Central memory CD4-positive, alpha-beta T cell (primary cell): ENCODE data around the gene UBE2K.
A peak's percentile ranks its signal among the peaks of the same experiment; 100 is the strongest.
"Not testable (repeated sequence)": the region's sequence is repeated elsewhere in the genome, so short reads cannot be mapped to it uniquely, and the experiment has no call there.

Experiments
- DNase-seq: peaks from one replicate; pipeline ENCODE4 v3.0.0; 2022
- total RNA-seq, 3 experiments: gene quantifications; one replicate each; lab custom pipeline; 2026; lab: John Stamatoyannopoulos, UW

The UBE2K gene
- 51.7 to 98.2 (median 71.6) reads per million in 3 experiments for total RNA-seq

- DNase-seq: peak; percentile 90
These were observed at the start of gene UBE2K for GRCh38 chr4:39697740-39698423. UBE2K (plus strand) TSS chr4:39698136; CDS start chr4:39698328, 192 bp downstream.

- no peak for DNase-seq
These were observed 49.7 kb upstream of the UBE2K start for GRCh38 chr4:39648213-39648612.

- DNase-seq: no peak
These were observed 48.9 kb upstream of the UBE2K start for GRCh38 chr4:39648827-39649558.

GRCh38 chr4:39649639-39650265 is 48.2 kb upstream of the UBE2K start:
- DNase-seq: no peak

GRCh38 chr4:39651586-39651985 is 46.4 kb upstream of the UBE2K start:
- not testable (repeated sequence) for DNase-seq

- no peak for DNase-seq
These were observed 42.7 kb upstream of the UBE2K start for GRCh38 chr4:39655211-39655610.

- DNase-seq: no peak
These were observed 42.1 kb upstream of the UBE2K start for GRCh38 chr4:39655876-39656275.

- DNase-seq: not testable (repeated sequence)
These were observed 41.3 kb upstream of the UBE2K start for GRCh38 chr4:39656638-39657037.

GRCh38 chr4:39657465-39657864 is 40.5 kb upstream of the UBE2K start:
- no peak for DNase-seq

- DNase-seq: no peak
These were observed 39.2 kb upstream of the UBE2K start for GRCh38 chr4:39658756-39659155.

GRCh38 chr4:39660045-39660444 is 37.9 kb upstream of the UBE2K start:
- no peak for DNase-seq

- DNase-seq: no peak
These were observed 37.2 kb upstream of the UBE2K start for GRCh38 chr4:39660757-39661156.

- no peak for DNase-seq
These were observed 35.3 kb upstream of the UBE2K start for GRCh38 chr4:39662683-39663082.

GRCh38 chr4:39664828-39665731 is 32.9 kb upstream of the UBE2K start:
- DNase-seq: no peak

- no peak for DNase-seq
These were observed 30.2 kb upstream of the UBE2K start for GRCh38 chr4:39667706-39668105.

- no peak for DNase-seq
These were observed 29.0 kb upstream of the UBE2K start for GRCh38 chr4:39668887-39669286.

GRCh38 chr4:39670296-39670695 is 27.6 kb upstream of the UBE2K start:
- DNase-seq: not testable (repeated sequence)

- not testable (repeated sequence) for DNase-seq
These were observed 22.3 kb upstream of the UBE2K start for GRCh38 chr4:39675681-39676080.

GRCh38 chr4:39681003-39681402 is 16.9 kb upstream of the UBE2K start:
- DNase-seq: not testable (repeated sequence)

- no peak for DNase-seq
These were observed 15.8 kb upstream of the UBE2K start for GRCh38 chr4:39682138-39682537.

GRCh38 chr4:39685990-39686389 is 11.9 kb upstream of the UBE2K start:
- no peak for DNase-seq

GRCh38 chr4:39687014-39687413 is 10.9 kb upstream of the UBE2K start:
- no peak for DNase-seq

- no peak for DNase-seq
These were observed 8.0 kb upstream of the UBE2K start for GRCh38 chr4:39689970-39690369.
